NCI-H510A treated with DMSO at 0.1 percent for 48 hours (cell line): ENCODE results near the gene SEZ6L.

ENCODE experiments used
- DNase-seq: peaks from one replicate; lab custom pipeline; 2025; lab: John Stamatoyannopoulos, UW

SEZ6L gene

GRCh38 chr22:26169315-26170111 lies at the start of gene SEZ6L:
Gene SEZ6L (plus strand): TSS chr22:26169462. CDS start chr22:26169670, 208 bp downstream.
- peak; percentile 39 for DNase-seq

GRCh38 chr22:26122920-26123468 lies 46.3 kb upstream of the SEZ6L start:
- DNase-seq: no peak

DNA sequence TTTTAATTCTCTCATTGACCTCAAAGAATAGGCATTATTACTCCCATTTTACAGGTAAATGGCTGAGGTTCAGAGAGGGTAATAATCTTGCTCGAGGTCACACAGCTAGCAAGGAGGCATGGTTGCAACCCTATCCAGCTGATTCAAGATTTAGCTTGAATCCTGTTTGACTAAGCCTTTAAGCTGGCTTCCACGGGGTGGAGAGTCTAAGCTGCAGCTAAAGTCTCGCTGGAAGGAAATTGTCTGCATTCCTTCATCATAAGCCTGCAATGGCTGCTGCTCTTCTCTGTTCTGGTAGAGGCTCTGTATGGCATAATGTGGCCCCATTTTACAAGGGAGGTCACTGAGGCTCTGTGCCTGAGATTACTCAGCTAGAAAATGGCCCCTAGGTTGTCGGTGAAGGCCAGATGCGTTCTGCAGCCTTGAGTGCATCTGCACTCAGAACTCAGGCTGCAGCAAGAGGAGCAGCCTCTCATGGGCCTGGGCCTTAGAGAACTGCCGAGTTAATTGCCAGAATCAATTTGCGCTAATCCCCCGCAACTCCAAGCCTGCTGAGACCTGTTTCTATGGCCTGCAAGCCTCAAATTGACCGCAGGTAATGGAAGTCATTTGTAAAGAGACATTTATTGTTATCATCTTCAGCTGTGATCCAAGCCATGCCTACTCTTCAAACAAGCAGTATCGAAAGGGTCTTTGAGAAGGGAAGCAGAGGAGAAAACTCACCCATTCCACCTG lies 44.1 kb upstream of the SEZ6L start:
- DNase-seq: no peak

DNA sequence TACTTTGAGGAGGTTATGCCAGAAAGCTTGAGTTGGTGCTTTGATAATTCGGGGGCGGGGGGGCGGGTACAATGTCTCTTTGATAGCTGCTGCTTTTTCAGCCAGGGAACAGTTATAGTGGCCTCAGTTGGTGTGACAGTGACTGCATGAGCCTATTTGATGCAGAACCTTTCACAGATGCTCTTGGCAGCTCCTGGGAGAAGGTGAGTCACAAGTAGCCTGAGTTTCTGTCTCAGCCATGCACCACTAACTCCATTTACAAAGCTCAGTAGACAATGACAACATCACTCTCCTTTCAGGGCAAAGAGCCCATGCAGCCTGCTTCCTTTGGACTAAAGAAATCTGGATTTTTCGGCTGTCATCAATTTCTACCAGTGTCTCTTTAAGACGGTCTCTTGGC lies 42.1 kb upstream of the SEZ6L start:
- DNase-seq: no peak

DNA sequence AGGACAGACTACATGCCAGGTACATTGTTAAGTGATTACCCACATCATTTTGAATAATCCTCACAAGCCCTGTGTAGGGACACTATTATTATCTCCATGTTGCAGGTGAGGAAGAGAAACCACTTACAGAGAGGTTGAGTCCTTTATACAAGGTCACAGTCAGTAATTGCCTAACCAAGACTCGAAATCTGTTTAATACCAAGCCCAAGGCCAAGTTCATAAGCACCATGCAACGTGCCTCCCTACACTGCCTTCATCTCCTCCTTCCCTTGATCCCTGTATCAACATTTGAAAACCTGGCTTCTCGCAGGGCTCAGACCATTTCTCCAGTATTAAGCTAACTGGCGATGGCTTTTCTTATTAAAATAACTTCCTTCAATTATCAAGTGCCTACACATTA lies 41.7 kb upstream of the SEZ6L start:
- DNase-seq: no peak

DNA sequence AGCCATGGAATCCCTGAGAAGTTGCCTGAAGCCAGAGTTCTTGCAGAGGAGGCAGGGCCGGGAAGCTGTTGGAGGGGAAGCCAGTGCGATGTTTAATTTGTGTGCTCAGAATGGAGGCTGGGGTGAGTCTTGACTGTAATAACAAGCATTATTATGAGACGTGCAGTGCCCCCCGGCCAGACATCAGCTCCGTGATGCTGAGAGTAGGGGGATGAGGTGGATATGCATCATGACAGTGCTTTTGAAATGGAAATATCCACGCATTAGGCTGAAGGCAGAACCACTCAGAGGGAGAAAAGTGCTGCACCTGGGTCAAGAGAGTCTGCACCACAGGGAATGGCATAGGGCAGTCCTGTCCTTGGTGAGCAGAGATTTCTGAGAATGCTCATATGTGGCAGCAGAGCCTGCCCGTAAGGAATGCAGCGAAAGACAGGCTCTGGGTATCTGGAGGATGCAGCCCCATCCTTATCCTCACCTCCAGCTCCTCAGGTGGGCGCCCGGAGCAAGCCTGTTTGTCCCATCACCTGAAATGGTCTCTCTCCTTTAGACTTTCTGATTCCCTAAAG lies 37.6 kb upstream of the SEZ6L start:
- no peak for DNase-seq

DNA sequence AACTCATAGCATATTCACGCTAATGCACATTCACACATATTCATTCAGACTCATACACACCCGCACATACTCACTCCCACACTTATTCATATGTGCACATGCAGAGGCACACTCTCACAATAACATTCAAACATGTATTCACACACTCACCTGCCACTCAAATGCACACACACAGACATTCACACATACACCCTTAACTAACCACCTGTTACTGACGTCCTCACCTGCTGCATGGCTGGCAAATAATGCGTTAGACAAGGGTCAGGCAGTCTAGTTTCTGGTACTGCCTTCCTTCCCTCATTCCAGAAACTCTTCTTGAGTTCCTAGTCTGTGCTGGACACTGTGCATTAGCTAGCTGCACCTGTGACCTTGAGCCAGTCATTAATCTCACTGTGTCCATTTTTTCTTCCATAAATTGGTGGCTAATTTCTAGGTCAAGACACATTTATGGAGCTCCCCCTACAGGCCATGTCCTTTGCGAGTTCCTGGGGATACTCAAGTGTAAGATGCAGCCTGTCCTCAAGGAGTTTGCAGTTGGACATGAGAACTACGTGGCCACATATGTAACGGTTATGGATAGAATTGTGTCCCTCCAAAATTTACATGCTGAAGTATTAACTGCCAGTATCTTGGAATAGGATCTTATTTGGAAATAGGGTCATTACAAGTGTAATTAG lies 34.5 kb upstream of the SEZ6L start:
- peak; percentile 1 for DNase-seq

DNA sequence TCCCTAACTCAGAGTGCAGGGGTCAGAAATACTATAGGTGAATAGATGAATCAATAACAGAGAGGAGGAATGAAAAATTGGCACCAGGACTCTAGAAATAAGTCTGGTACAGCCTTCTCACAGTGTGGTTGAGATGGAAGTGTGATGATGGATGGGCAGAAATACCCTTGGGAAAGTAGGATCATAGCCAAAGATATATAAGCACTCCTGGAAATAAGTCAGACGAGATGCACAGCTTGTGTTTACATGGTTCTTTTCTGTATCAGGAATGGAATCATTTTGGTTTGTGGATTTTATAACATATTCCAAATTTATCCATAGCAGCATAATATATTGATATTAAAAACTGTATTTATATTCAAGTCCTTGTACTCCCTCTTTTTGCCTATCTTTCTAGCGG lies 33.5 kb upstream of the SEZ6L start:
- DNase-seq: no peak

DNA sequence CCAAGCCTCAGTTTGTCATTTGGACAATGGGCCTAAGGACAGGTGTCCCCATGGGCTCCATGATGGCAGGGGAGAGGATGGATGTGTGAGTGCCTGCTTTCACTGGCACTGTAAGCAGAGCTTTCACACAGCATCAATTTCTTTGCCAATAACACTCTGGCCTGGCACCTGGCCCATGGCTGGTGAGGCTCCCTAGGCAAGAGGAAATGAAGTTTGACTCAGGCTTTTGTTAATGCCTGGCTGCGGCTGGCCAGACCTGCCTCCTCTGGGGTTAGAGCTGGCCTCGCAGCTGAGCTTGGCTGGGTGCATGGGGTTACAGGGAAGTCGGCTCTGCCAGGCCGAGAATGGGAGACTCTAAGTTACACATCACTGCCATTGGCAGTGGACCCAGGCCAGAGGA lies 30.0 kb upstream of the SEZ6L start:
- no peak for DNase-seq

DNA sequence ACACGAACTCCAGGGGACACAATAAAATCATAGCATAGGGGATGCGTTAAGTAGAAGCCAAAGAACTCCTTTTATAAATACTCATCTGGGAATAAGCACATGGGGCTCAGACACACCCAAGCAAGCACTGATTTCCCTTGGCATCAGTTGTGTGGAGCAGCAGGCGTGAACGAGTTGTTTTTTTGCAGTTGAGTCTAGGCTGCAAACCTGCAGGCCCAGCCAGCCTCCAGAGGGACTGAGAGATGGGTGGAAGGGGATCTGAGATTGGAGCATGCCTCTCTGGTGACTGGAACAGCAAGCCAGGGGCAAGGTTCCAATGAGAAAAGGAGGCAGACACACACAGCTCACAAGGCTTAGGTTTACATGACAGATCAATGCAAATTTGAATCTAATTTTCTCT lies 27.4 kb upstream of the SEZ6L start:
- no peak for DNase-seq

GRCh38 chr22:26143806-26144325 lies 25.4 kb upstream of the SEZ6L start:
- peak; percentile 6 for DNase-seq

DNA sequence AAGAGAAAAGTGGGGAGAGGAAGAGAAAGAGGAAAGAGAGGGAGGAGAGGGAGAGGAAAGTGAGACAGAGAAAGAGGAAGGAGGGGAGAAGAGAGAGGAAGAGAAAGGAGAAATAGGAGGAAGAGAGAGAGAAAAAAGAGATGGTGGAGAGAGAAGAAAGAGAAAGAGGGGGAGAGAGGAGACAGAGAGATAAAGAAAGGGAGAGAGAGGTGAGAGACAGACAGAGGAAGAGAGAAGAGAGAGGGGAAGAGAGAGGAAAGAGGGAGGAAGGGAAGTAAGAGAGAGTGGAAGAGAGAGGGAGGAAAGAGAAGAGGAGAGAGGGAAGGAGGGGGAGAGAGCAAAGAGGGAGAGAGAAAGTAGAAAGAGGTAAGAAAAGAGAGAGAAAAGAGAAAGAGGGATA lies 9.4 kb upstream of the SEZ6L start:
- no peak for DNase-seq

GRCh38 chr22:26161746-26162145 lies 7.5 kb upstream of the SEZ6L start:
- DNase-seq: no peak

GRCh38 chr22:26162926-26163325 lies 6.3 kb upstream of the SEZ6L start:
- DNase-seq: no peak

DNA sequence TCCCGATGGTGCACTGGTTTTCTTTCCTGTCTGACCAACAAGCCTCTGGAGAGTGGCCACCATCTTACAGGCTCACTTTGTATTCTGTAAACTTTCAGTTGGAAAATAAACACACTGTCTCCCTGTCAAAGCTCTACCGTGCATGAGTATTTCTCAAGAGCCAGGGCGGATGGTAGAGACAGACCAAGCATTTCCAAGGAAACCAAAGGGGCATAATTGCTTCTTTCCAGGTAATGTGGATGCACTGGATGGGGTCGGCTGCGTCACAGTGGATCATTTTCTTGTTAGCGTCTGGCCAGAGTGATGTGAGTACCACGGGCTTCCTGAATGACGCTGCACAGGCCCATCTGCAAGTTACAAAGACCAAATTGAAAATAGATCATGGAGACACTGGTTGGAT lies 5.1 kb upstream of the SEZ6L start:
- DNase-seq: no peak

DNA sequence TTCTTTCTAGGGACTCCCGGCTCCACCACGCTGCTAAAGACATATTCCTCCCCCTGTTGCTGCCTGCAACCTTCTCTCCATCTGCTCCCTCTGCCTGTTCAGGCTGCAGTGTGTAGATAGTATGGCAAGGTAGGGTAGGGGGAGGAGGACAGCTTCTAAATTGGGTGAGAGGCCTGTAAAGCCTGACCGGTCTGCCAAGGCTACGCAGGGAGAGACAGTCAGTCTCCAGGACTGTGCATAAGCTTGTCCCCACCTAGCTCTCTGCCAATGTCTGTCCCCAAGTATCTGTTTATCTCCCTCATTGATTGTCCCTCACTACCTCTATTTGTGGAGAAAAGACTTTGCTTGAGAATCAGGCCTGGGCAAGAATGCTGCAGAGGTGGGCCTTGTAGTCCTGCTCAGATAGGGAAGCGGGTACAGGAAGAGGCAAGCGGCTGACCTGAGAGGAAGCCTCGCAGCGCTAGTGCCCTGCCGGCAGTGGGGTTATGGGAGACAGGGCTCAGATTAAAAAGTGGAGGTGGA lies 871 bp upstream of the SEZ6L start:
- peak; percentile 15 for DNase-seq

DNA sequence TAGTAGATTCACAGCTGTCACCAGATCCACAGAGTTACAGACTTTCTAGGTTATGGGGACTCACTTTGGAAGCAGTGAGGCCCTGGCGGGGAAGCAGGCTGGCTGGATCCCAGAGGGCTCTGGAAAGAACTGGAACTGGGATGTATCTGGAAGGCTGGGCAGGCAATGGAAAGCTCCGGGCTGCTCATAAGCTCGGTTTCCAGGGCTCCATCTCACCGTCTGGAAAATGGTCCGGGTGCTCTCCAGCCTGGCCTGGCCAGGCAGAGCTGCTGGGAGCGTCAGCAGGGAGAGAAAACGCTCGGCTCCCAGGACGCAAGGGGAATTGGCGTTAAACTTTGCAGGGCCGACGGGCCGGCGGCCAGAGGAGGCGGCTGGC lies 335 bp upstream of the SEZ6L start:
- peak; percentile 39 for DNase-seq

- no peak for DNase-seq
Observed at GRCh38 chr22:26170112-26170492, 840 bp downstream of the SEZ6L start.

- no peak for DNase-seq
Observed at GRCh38 chr22:26170795-26171580, 1.7 kb downstream of the SEZ6L start.

DNA sequence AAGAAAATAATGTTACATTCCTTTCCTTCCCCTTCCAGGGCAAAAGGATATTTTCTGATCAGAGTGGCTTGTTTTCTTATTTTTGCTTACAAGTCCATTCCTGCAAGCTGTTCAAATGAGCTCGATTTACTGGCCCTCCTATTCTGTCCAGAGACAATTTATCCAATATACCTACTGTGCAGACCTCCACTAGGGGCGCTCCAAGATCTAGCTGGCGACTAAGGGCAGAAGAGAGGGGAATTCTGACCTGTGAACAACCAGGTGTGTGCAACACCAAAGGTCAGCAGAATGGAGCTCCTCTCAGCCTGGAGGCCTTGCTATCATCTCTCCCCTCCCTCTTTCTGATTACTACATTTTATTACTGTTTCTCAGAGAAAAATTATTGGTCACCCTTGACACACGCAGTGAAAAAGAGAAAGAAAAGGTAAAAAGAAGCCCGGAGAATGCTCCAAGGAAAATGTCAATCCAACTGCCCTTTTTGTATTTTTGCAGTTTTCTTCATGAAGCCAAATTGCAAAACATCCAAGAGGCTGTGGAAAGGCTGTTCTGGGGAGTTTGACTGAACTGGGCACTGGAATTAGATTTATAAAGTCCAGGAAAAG lies 3.2 kb downstream of the SEZ6L start:
- DNase-seq: peak; percentile 44

DNA sequence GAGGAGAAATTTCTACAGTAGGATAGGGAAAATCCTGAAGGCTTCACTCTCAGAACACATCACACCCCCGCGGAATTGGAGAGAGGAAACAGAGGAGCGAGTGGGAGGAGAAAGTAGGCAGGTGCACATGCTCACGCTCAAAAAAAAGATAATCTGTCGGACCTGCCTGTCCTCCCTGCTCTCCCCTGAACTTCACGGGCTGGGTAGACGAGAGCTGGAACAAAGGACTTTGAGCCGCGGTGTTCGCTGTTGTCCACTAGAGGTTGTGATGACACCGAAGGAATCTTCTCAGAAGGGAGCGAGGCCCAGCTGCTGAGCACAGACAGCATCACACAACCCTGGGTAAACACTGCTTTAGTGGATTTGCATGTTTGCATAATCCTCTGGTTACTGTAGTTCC lies 5.0 kb downstream of the SEZ6L start:
- DNase-seq: peak; percentile 20
